SK-N-SH (cell line): ENCODE results near the gene SLC35D3. TPM values are rescaled to one million over a fixed set of nuclear protein-coding genes. Genes with fewer than 3 reads are reported as not detected.
A peak's percentile ranks its signal among the peaks of the same experiment; 100 is the strongest.
"Not testable (repeated sequence)": the region's sequence is repeated elsewhere in the genome, so short reads cannot be mapped to it uniquely, and the experiment has no call there.

ENCODE experiments used
- CTCF ChIA-PET: fragments of 300-600, 350-600 bp; formaldehyde crosslinking; extraction: SDS; loops from one replicate; lab custom pipeline; 2021; lab: Yijun Ruan, JAX
- POLR2A ChIA-PET: fragments of 350-600 bp; sonication (Branson Sonifier 250); formaldehyde crosslinking; extraction: SDS; loops from one replicate; lab custom pipeline; 2020; ENCODE audit warnings: antibody characterized with exemption, inconsistent platforms; lab: Yijun Ruan, JAX
- DNase-seq: peaks from one replicate; pipeline ENCODE4 v3.0.0; 2012
- H2AFZ ChIP-seq: fragments of 200-600 bp; sonication (generic); 2 replicates; pipeline ENCODE4 v1.8.1; 2016; ENCODE audit warnings: antibody characterized with exemption, mild to moderate bottlenecking, low read depth
- H3F3A ChIP-seq: fragments of 200-600 bp; sonication (generic); replicated peaks from 2 replicates; pipeline ENCODE3; 2016; ENCODE audit warnings: antibody characterized with exemption, mild to moderate bottlenecking; ENCODE audit not compliant: insufficient read depth
- H3K27ac ChIP-seq, 2 experiments: fragments of 200-500 bp in 1 of 2; fragments of 200-600 bp in 1 of 2; sonication (Bioruptor generic) in 1 of 2; sonication (generic), shearing (Covaris generic) in 1 of 2; 2 replicates each; pipeline versions ENCODE4 v1.5.1 to v1.6.1; 2014 to 2016; ENCODE audit warnings: low read depth in 2 of 2, inconsistent platforms in 1 of 2, low read length in 1 of 2, mild to moderate bottlenecking in 1 of 2, mixed read lengths in 1 of 2
- H3K27me3 ChIP-seq: fragments of 200-600 bp; sonication (generic), shearing (Covaris generic); 2 replicates; pipeline ENCODE4 v1.6.1; 2016; ENCODE audit warnings: mixed run types; ENCODE audit not compliant: insufficient read depth
- H3K36me3 ChIP-seq, 2 experiments: fragments of 200-500 bp in 1 of 2; fragments of 200-600 bp in 1 of 2; sonication (Bioruptor generic) in 1 of 2; sonication (generic) in 1 of 2; replicated peaks in 1 of 2; 2 replicates each; pipeline versions ENCODE3 to v1.5.1; 2014 to 2016; ENCODE audit warnings: low read length in 1 of 2, mild to moderate bottlenecking in 1 of 2; ENCODE audit not compliant: insufficient read depth in 2 of 2, control insufficient read depth in 1 of 2
- H3K4me1 ChIP-seq, 2 experiments: fragments of 200-500 bp in 1 of 2; fragments of 200-600 bp in 1 of 2; sonication (Bioruptor generic) in 1 of 2; sonication (generic), shearing (Covaris generic) in 1 of 2; 2 replicates each; pipeline versions ENCODE4 v1.5.1 to v1.6.1; 2014 to 2016; ENCODE audit warnings: low read depth in 1 of 2, low read length in 1 of 2, mixed run types in 1 of 2; ENCODE audit not compliant: insufficient read depth in 2 of 2, control insufficient read depth in 1 of 2
- H3K4me2 ChIP-seq: fragments of 200-600 bp; sonication (generic), shearing (Covaris generic); 2 replicates; pipeline ENCODE4 v1.6.1; 2017; ENCODE audit warnings: mixed run types
- H3K4me3 ChIP-seq, 2 experiments: fragments of 200-500 bp in 1 of 2; fragments of 200-600 bp in 1 of 2; sonication (Bioruptor generic) in 1 of 2; sonication (generic), shearing (Covaris generic) in 1 of 2; 2 replicates each; pipeline versions ENCODE4 v1.5.1 to v1.8.1; 2014 to 2016; ENCODE audit warnings: low read depth in 2 of 2, inconsistent platforms in 1 of 2, low read length in 1 of 2, mild to moderate bottlenecking in 1 of 2, mixed read lengths in 1 of 2, moderate library complexity in 1 of 2
- H3K79me2 ChIP-seq: fragments of 200-600 bp; sonication (generic); 2 replicates; pipeline ENCODE4 v1.8.1; 2017; ENCODE audit warnings: mild to moderate bottlenecking; ENCODE audit not compliant: insufficient read depth
- H3K9ac ChIP-seq: fragments of 200-600 bp; sonication (generic); 2 replicates; pipeline ENCODE4 v1.6.1; 2017; ENCODE audit warnings: mixed run types
- H3K9me2 ChIP-seq: fragments of 200-600 bp; sonication (generic); 2 replicates; pipeline ENCODE4 v1.6.1; 2017; ENCODE audit warnings: mixed run types
- H3K9me3 ChIP-seq: fragments of 200-600 bp; sonication (generic); 2 replicates; pipeline ENCODE4 v1.6.1; 2017; ENCODE audit warnings: mixed run types, mild to moderate bottlenecking, moderate library complexity
- H4K20me1 ChIP-seq: fragments of 200-600 bp; sonication (generic); 2 replicates; pipeline ENCODE4 v1.6.1; 2017; ENCODE audit warnings: mild to moderate bottlenecking, mixed run types; ENCODE audit not compliant: insufficient read depth
- EP300 ChIP-seq, 2 experiments: IDR thresholded peaks; 2 replicates each; pipeline versions ENCODE4 v1.4.0 to v1.6.1; 2012; ENCODE audit warnings: borderline replicate concordance in 1 of 2, low read depth in 1 of 2, low read length in 1 of 2
- FOXJ3 ChIP-seq: sonication (generic); formaldehyde crosslinking; IDR thresholded peaks from 2 replicates; pipeline ENCODE4 v1.5.1; 2020; ENCODE audit warnings: mild to moderate bottlenecking, missing genetic modification reagents
- FOXM1 ChIP-seq: IDR thresholded peaks from 2 replicates; pipeline ENCODE4 v1.4.0; 2012; ENCODE audit warnings: low read depth, mild to moderate bottlenecking
- GATA2 ChIP-seq: sonication (generic); formaldehyde crosslinking; IDR thresholded peaks from 2 replicates; pipeline ENCODE4 v1.5.0; 2020; ENCODE audit warnings: mild to moderate bottlenecking, missing genetic modification reagents
- RCOR1 ChIP-seq: fragments of 150-350 bp; IDR thresholded peaks from 2 replicates; pipeline ENCODE4 v1.6.1; 2017; ENCODE audit warnings: antibody characterized with exemption, low read length
- RXRA ChIP-seq: IDR thresholded peaks from 2 replicates; pipeline ENCODE4 v1.4.0; 2012; ENCODE audit warnings: low read depth, mild to moderate bottlenecking, borderline replicate concordance
- SMC3 ChIP-seq: IDR thresholded peaks from 2 replicates; pipeline ENCODE4 v1.6.1; 2012; ENCODE audit warnings: low read depth, low read length, improper control_type of control experiment
- TAF1 ChIP-seq: IDR thresholded peaks from 2 replicates; pipeline ENCODE4 v1.6.1; 2012; ENCODE audit warnings: low read depth, mild to moderate bottlenecking, low read length, moderate library complexity, borderline replicate concordance
- TEAD4 ChIP-seq: IDR thresholded peaks from 2 replicates; pipeline ENCODE4 v1.4.0; 2012; ENCODE audit warnings: mild to moderate bottlenecking, borderline replicate concordance; ENCODE audit not compliant: insufficient read depth
- USF2 ChIP-seq: fragments of 150-350 bp; IDR thresholded peaks from 2 replicates; pipeline ENCODE4 v1.6.1; 2017; ENCODE audit warnings: antibody characterized with exemption, low read length, low read depth, borderline replicate concordance
- WGBS: methylation state at CpG from one replicate; pipeline ENCODE4 v1.1.6; 2017; ENCODE audit warnings: low lambda C conversion rate; 5-methylcytosine and 5-hydroxymethylcytosine counted together
- polyA plus RNA-seq, 3 experiments: library from polyadenylated mRNA; depleted of rRNA; stranded (reverse); fragments of >200 nt; gene quantifications; 2 replicates each; pipeline ENCODE4 v1.2.3, GENCODE V29; 2012
- TF ChIP-seq, protein P1 (sequence below): IDR thresholded peaks from 2 replicates; pipeline ENCODE4 v1.4.0; 2012; ENCODE audit warnings: low read depth, borderline replicate concordance

Gene SLC35D3
- polyA plus RNA-seq, 1 of the 3 experiments (the other 2 are of a cell fraction), result 0.05 TPM

DNA sequence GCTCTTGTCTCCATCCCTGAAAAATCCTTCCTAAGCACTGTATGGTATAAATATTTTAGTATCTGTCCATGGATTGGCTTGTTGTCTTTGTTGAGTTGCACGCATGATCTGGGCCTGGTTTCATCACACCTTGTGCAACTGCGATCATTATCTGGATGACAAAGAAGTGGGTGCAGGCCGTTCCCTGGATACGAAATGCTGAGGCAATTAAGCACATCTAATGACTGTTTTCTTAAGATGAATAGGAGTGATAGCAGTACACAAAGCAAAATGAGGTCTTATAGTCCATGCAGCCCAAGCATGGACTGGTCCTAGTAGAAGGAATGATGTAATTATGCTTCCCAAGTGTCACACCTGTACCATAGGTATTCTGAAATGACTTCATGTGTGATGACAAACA, 47.8 kb downstream of the SLC35D3 start:
- peak overlapping the region in 1 of 2 experiments; percentile 99; a peak in 2 of 4 replicates for H3K27ac ChIP-seq
- 45% methylated on average over 4 of the region's 4 CpGs for WGBS
- POLR2A ChIA-PET, result interaction anchor here (0.6 to 7.1 kb wide), 15 partner anchors 10 to 547 kb away, joined by 3 to 93 read pairs (median 4); partner anchors contain the start of genes IL20RA and SLC35D3
- H3K27me3 ChIP-seq, result no peaks in the 10 kb centered on the region
- no peak overlapping the region for H3K9ac ChIP-seq
- TF ChIP-seq SMC3 (no peak), FOXM1 (no peak), FOXJ3 (CRISPR knock-in tag) (peak; percentile 47; the same call in 1 of the 2 replicates), GATA2 (CRISPR knock-in tag) (peak; percentile 91)
- peaks cover 0 to 37% of the 10 kb centered on the region in 2 experiments; a peak in 2 of 4 replicates for H3K4me1 ChIP-seq
- no peak overlapping the region for H2AFZ ChIP-seq
- no peak overlapping the region for H3K4me2 ChIP-seq
- no peaks in the 10 kb centered on the region for H3K36me3 ChIP-seq
- H4K20me1 ChIP-seq, result no peaks in the 10 kb centered on the region
- H3K4me3 ChIP-seq, result no peak overlapping the region; a peak in 1 of 4 replicates
- no peaks in the 10 kb centered on the region for H3K9me3 ChIP-seq
- no peaks in the 10 kb centered on the region for H3K79me2 ChIP-seq
- no peak for DNase-seq
- no peaks in the 10 kb centered on the region for H3K9me2 ChIP-seq
- CTCF ChIA-PET, result interaction anchor here (1.0 to 6.2 kb wide), 10 partner anchors 10 to 344 kb away, joined by 4 to 37 read pairs (median 8); partner anchors contain the start of gene SLC35D3
- no peaks in the 10 kb centered on the region for H3F3A ChIP-seq

DNA sequence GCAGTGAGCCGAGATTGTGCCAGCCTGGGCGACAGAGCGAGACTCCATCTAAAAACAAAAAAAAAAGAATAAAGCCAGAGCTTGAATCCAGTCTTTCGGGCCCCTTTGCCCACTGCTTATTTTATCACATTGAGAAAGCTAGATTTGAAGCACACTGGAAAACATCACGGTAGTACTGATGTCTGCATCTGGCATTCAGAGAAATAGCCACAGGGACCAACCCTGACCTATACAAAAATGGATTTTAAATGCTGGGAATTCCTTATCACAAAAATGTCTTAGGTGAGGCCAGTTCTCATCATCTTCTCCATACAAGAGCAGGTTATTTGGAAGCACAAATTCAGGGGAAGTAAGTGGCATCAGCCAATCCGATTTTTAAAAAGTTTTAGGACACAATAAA, 49.5 kb downstream of the SLC35D3 start:
- no peak overlapping the region for H3K4me2 ChIP-seq
- H3K9ac ChIP-seq, result no peak overlapping the region
- H3K9me3 ChIP-seq, result no peaks in the 10 kb centered on the region
- peak overlapping the region in 1 of 2 experiments; percentile 99; a peak in 2 of 4 replicates for H3K27ac ChIP-seq
- WGBS, result 58% methylated on average over 6 of the region's 6 CpGs
- no peaks in the 10 kb centered on the region for H3K79me2 ChIP-seq
- no peaks in the 10 kb centered on the region for H3K36me3 ChIP-seq
- ChIA-PET POLR2A (interaction anchor here (0.6 to 7.1 kb wide), 11 partner anchors 8 to 150 kb away, joined by 3 to 93 read pairs (median 10); partner anchors contain the start of genes IL20RA, PEX7 and SLC35D3), CTCF (interaction anchor here (0.5 to 6.2 kb wide), 10 partner anchors 8 to 104 kb away, joined by 3 to 37 read pairs (median 5); partner anchors contain the start of gene SLC35D3)
- H3K4me3 ChIP-seq, result no peak overlapping the region
- no peaks in the 10 kb centered on the region for H3F3A ChIP-seq
- H4K20me1 ChIP-seq, result no peaks in the 10 kb centered on the region
- H3K4me1 ChIP-seq, result peaks cover 0 to 37% of the 10 kb centered on the region in 2 experiments; a peak in 2 of 4 replicates
- no peaks in the 10 kb centered on the region for H3K27me3 ChIP-seq
- peak; percentile 53; the same call in 1 of the 2 replicates for TF ChIP-seq RCOR1
- TF ChIP-seq TEAD4, result no peak
- no peak for TF ChIP-seq TAF1
- no peak for TF ChIP-seq RXRA
- no peak for TF ChIP-seq USF2
- peak; percentile 41; the same call in 1 of the 2 replicates for TF ChIP-seq GATA2 (CRISPR knock-in tag)
- TF ChIP-seq EP300 (IDR thresholded peaks at IDR 0.05; ENCODE audit: borderline replicate concordance in 1 of 2, low read depth in 1 of 2, low read length in 1 of 2), result peak in 1 of 2 experiments; percentile 77; a peak in 2 of 4 replicates
- TF ChIP-seq, protein P1, sequence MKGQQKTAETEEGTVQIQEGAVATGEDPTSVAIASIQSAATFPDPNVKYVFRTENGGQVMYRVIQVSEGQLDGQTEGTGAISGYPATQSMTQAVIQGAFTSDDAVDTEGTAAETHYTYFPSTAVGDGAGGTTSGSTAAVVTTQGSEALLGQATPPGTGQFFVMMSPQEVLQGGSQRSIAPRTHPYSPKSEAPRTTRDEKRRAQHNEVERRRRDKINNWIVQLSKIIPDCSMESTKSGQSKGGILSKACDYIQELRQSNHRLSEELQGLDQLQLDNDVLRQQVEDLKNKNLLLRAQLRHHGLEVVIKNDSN, result no peak
- H3K9me2 ChIP-seq, result no peaks in the 10 kb centered on the region
- H2AFZ ChIP-seq, result no peak overlapping the region
- DNase-seq, result no peak

DNA sequence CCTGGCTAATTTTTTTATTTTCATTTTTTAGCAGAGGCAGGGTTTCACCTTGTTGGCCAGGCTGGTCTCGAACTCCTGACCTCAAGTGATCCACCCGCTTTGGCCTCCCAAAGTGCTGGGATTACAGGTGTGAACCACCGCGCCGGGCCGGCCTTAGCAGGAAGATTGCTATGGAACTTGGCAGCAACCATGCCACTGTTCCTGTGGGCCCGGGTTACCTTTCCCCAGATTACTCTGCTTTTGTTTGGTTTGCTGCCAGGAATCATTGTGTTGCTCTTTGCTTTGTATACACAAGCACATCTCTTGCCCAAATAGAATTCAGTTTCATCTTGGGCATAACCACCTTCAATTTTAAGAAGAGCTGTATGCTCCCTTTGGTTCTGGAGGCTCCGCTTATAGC, 51.7 kb downstream of the SLC35D3 start:
- CTCF ChIA-PET, result interaction anchor here (1.0 to 1.2 kb wide), 2 partner anchors 15 to 111 kb away, joined by 3 read pairs; no protein-coding TSS in a partner anchor
- H2AFZ ChIP-seq, DNase-seq, H3K9ac ChIP-seq, H3K79me2 ChIP-seq, H4K20me1 ChIP-seq, H3K4me3 ChIP-seq, H3K9me2 ChIP-seq, H3F3A ChIP-seq, H3K36me3 ChIP-seq, H3K27me3 ChIP-seq, H3K9me3 ChIP-seq, H3K4me2 ChIP-seq: not testable (repeated sequence)
- POLR2A ChIA-PET, result interaction anchor here (5.6 to 7.1 kb wide), 3 partner anchors 10 to 51 kb away, joined by 66 to 92 read pairs (median 67); partner anchors contain the start of gene SLC35D3
- H3K27ac ChIP-seq, result peak overlapping the region in 1 of 2 experiments; percentile 99; a peak in 1 of 4 replicates
- WGBS, result 88% methylated on average over 8 of the region's 8 CpGs
- peaks cover 0 to 37% of the 10 kb centered on the region in 2 experiments; a peak in 2 of 4 replicates for H3K4me1 ChIP-seq
